Measurements from ENCODE around the gene CREB5.

CREB5 gene

GRCh38 chr7:28787106-28787505, 374.8 kb downstream of the CREB5 start:
- H2AFZ ChIP-seq (ENCODE audit: low read depth, low read length), result no peak overlapping the region
- DNase-seq, result no peak
- no peak overlapping the region for H3K9ac ChIP-seq (ENCODE audit: low read depth, low read length)
- TF ChIP-seq EZH2 (IDR thresholded peaks at IDR 0.05; ENCODE audit: borderline replicate concordance, low read depth, low read length, severe bottlenecking) (no peak), CTCF (IDR thresholded peaks at IDR 0.05; ENCODE audit: borderline replicate concordance, extremely low read depth, low read length, poor library complexity, severe bottlenecking) (no peak)
- no peaks in the 10 kb centered on the region for H4K20me1 ChIP-seq (ENCODE audit: insufficient read depth, low read length)
- ATAC-seq (ENCODE audit: insufficient read depth, low read depth), result no peak
- no peak overlapping the region for H3K4me3 ChIP-seq (ENCODE audit: low read depth in 1 of 2, low read length in 2 of 2)
- H3K27me3 ChIP-seq (ENCODE audit: insufficient read depth, low read length, poor library complexity), result peaks cover 13% of the 10 kb centered on the region
- H3K79me2 ChIP-seq (ENCODE audit: insufficient read depth, low read length), result no peaks in the 10 kb centered on the region
- no peaks in the 10 kb centered on the region for H3K9me3 ChIP-seq (ENCODE audit: insufficient read depth, low read length, severe bottlenecking)
- no peaks in the 10 kb centered on the region for H3K36me3 ChIP-seq (ENCODE audit: insufficient read depth, low read length)
- no peak overlapping the region for H3K27ac ChIP-seq (ENCODE audit: low read length)
- H3K4me2 ChIP-seq (ENCODE audit: insufficient read depth, low read length), result no peak overlapping the region
- no peaks in the 10 kb centered on the region for H3K4me1 ChIP-seq (ENCODE audit: insufficient read depth, low read length)

GRCh38 chr7:28790467-28790866, 378.1 kb downstream of the CREB5 start:
- DNase-seq (no peak), ATAC-seq (ENCODE audit: insufficient read depth, low read depth) (no peak)
- no peak overlapping the region for H2AFZ ChIP-seq (ENCODE audit: low read depth, low read length)
- peaks cover 13% of the 10 kb centered on the region for H3K27me3 ChIP-seq (ENCODE audit: insufficient read depth, low read length, poor library complexity)
- H3K27ac ChIP-seq (ENCODE audit: low read length), result no peak overlapping the region
- no peak overlapping the region for H3K4me2 ChIP-seq (ENCODE audit: insufficient read depth, low read length)
- no peak overlapping the region for H3K9ac ChIP-seq (ENCODE audit: low read depth, low read length)
- no peaks in the 10 kb centered on the region for H4K20me1 ChIP-seq (ENCODE audit: insufficient read depth, low read length)
- no peaks in the 10 kb centered on the region for H3K79me2 ChIP-seq (ENCODE audit: insufficient read depth, low read length)
- H3K9me3 ChIP-seq (ENCODE audit: insufficient read depth, low read length, severe bottlenecking), result no peaks in the 10 kb centered on the region
- no peaks in the 10 kb centered on the region for H3K36me3 ChIP-seq (ENCODE audit: insufficient read depth, low read length)
- no peak overlapping the region for H3K4me3 ChIP-seq (ENCODE audit: low read depth in 1 of 2, low read length in 2 of 2)
- no peak for TF ChIP-seq CTCF (IDR thresholded peaks at IDR 0.05; ENCODE audit: borderline replicate concordance, extremely low read depth, low read length, poor library complexity, severe bottlenecking)
- no peak for TF ChIP-seq EZH2 (IDR thresholded peaks at IDR 0.05; ENCODE audit: borderline replicate concordance, low read depth, low read length, severe bottlenecking)
- no peaks in the 10 kb centered on the region for H3K4me1 ChIP-seq (ENCODE audit: insufficient read depth, low read length)

GRCh38 chr7:28792858-28793257, 380.5 kb downstream of the CREB5 start:
- no peaks in the 10 kb centered on the region for H4K20me1 ChIP-seq (ENCODE audit: insufficient read depth, low read length)
- DNase-seq (no peak), ATAC-seq (ENCODE audit: insufficient read depth, low read depth) (no peak)
- no peaks in the 10 kb centered on the region for H3K79me2 ChIP-seq (ENCODE audit: insufficient read depth, low read length)
- H3K4me2 ChIP-seq (ENCODE audit: insufficient read depth, low read length), result no peak overlapping the region
- TF ChIP-seq CTCF (IDR thresholded peaks at IDR 0.05; ENCODE audit: borderline replicate concordance, extremely low read depth, low read length, poor library complexity, severe bottlenecking), result no peak
- no peak for TF ChIP-seq EZH2 (IDR thresholded peaks at IDR 0.05; ENCODE audit: borderline replicate concordance, low read depth, low read length, severe bottlenecking)
- no peak overlapping the region for H3K27ac ChIP-seq (ENCODE audit: low read length)
- H3K9me3 ChIP-seq (ENCODE audit: insufficient read depth, low read length, severe bottlenecking), result no peaks in the 10 kb centered on the region
- H3K4me1 ChIP-seq (ENCODE audit: insufficient read depth, low read length), result no peaks in the 10 kb centered on the region
- H3K27me3 ChIP-seq (ENCODE audit: insufficient read depth, low read length, poor library complexity), result peaks cover 13% of the 10 kb centered on the region
- H3K4me3 ChIP-seq (ENCODE audit: low read depth in 1 of 2, low read length in 2 of 2), result no peak overlapping the region
- H3K9ac ChIP-seq (ENCODE audit: low read depth, low read length), result no peak overlapping the region
- no peak overlapping the region for H2AFZ ChIP-seq (ENCODE audit: low read depth, low read length)
- no peaks in the 10 kb centered on the region for H3K36me3 ChIP-seq (ENCODE audit: insufficient read depth, low read length)

All from DND-41 (cell line).